HG03457 (cell line): Measurements from ENCODE around the gene ULBP1.
"Not testable (repeated sequence)": the region's sequence is repeated elsewhere in the genome, so short reads cannot be mapped to it uniquely, and the experiment has no call there.

ENCODE experiments used
- ATAC-seq: cut with Tn5 transposase; IDR thresholded peaks from one replicate; pipeline ENCODE4 v1.9.1; 2021; ENCODE audit warnings: moderate number of reproducible peaks; ENCODE audit not compliant: unreplicated experiment

Gene ULBP1

GRCh38 chr6:149933036-149933435, 30.7 kb upstream of the ULBP1 start:
- ATAC-seq = no peak

GRCh38 chr6:149933461-149933860, 30.3 kb upstream of the ULBP1 start:
- no peak for ATAC-seq

- ATAC-seq = no peak
Observed at GRCh38 chr6:149934249-149935156, 29.2 kb upstream of the ULBP1 start.

- no peak for ATAC-seq
Observed at GRCh38 chr6:149935246-149935645, 28.5 kb upstream of the ULBP1 start.

- no peak for ATAC-seq
Observed at GRCh38 chr6:149935668-149936067, 28.1 kb upstream of the ULBP1 start.

- no peak for ATAC-seq
Observed at GRCh38 chr6:149936743-149937142, 27.0 kb upstream of the ULBP1 start.

GRCh38 chr6:149938013-149938570, 25.7 kb upstream of the ULBP1 start:
- ATAC-seq = not testable (repeated sequence)

GRCh38 chr6:149938571-149939355, 25.0 kb upstream of the ULBP1 start:
- ATAC-seq = peak; percentile 67

GRCh38 chr6:149939356-149939648, 24.4 kb upstream of the ULBP1 start:
- no peak for ATAC-seq

- ATAC-seq = no peak
Observed at GRCh38 chr6:149939909-149940671, 23.7 kb upstream of the ULBP1 start.

GRCh38 chr6:149940672-149940982, 23.1 kb upstream of the ULBP1 start:
- no peak for ATAC-seq

GRCh38 chr6:149941583-149942460, 21.9 kb upstream of the ULBP1 start, which contains the start of gene ULBP2:
Gene ULBP2 (plus strand): TSS chr6:149942014. CDS start chr6:149942073, 59 bp downstream.
- no peak for ATAC-seq

GRCh38 chr6:149942461-149942829, 21.3 kb upstream of the ULBP1 start:
- ATAC-seq = no peak

GRCh38 chr6:149943321-149943720, 20.4 kb upstream of the ULBP1 start:
- ATAC-seq = not testable (repeated sequence)

GRCh38 chr6:149945276-149945675, 18.5 kb upstream of the ULBP1 start:
- not testable (repeated sequence) for ATAC-seq

GRCh38 chr6:149946631-149947030, 17.1 kb upstream of the ULBP1 start:
- not testable (repeated sequence) for ATAC-seq

GRCh38 chr6:149947533-149947932, 16.2 kb upstream of the ULBP1 start:
- not testable (repeated sequence) for ATAC-seq

GRCh38 chr6:149948011-149948410, 15.7 kb upstream of the ULBP1 start:
- ATAC-seq = no peak

- ATAC-seq = no peak
Observed at GRCh38 chr6:149948616-149949015, 15.1 kb upstream of the ULBP1 start.

- no peak for ATAC-seq
Observed at GRCh38 chr6:149950423-149950822, 13.3 kb upstream of the ULBP1 start.
